ENCODE data around the gene LHPP. TPM values are rescaled to one million over a fixed set of nuclear protein-coding genes. Genes with fewer than 3 reads are reported as not detected.

Gene LHPP
- total RNA-seq, 4 donors from 2014 or later, result 8.7 to 19.9 (median 15.5) TPM

DNA sequence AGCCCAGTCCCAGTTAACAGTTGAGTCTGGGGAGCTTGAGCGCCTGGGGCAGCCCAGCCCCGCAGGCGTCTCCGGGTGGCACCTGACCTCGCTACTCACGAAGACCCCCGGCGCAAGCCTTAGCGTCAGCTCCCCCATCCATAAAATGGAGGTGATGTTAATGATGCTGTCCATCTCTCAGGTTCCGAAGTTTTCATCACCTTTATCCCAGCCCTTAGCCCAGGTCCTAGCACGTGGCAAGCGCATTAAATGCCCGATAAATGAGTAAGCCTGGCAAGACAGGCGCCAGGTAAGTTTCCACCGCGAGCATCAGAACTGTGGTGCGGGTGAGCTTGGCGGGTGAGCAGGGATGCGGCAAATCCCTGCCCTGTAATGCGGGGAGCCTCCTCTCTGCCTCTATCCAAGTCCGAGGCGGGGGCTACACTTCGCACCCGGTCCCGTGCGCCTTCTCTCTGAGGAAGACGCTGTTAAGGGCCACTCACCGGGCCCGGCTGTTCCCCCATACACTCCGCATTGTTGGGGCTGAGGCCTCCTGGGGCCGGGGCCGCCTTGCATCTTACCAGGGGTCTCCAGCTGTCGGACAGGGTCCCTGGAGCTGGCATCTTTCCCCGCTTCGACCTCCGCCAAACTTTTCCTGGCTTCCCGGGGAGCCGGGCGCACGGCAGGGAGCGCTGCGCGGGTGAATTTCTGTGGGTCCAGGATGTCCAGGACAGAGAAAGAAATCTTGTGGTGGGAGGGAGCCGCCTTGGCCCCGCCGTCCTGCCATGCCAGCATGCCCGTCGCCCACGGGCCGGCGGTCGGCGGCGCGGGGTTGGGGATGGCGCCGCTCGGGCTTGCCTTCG is 12.2 kb upstream of the LHPP start:
- H3K4me3 ChIP-seq (ENCODE audit: low read depth, poor library complexity, severe bottlenecking), result no peak overlapping the region
- TF ChIP-seq, protein P1, sequence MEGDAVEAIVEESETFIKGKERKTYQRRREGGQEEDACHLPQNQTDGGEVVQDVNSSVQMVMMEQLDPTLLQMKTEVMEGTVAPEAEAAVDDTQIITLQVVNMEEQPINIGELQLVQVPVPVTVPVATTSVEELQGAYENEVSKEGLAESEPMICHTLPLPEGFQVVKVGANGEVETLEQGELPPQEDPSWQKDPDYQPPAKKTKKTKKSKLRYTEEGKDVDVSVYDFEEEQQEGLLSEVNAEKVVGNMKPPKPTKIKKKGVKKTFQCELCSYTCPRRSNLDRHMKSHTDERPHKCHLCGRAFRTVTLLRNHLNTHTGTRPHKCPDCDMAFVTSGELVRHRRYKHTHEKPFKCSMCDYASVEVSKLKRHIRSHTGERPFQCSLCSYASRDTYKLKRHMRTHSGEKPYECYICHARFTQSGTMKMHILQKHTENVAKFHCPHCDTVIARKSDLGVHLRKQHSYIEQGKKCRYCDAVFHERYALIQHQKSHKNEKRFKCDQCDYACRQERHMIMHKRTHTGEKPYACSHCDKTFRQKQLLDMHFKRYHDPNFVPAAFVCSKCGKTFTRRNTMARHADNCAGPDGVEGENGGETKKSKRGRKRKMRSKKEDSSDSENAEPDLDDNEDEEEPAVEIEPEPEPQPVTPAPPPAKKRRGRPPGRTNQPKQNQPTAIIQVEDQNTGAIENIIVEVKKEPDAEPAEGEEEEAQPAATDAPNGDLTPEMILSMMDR (IDR thresholded peaks at IDR 0.05), result no peak
- no peak for TF ChIP-seq POLR2A (IDR thresholded peaks at IDR 0.05)
- no peak for DNase-seq (ENCODE audit: low spot score in 2 of 2)
- intact Hi-C loops (cut with DNase I; ENCODE audit: low total_unique reads), result no loop called here
- 2 to 3% methylated on average over 18 to 49 of the region's 59 CpGs for WGBS, 2 donors

DNA sequence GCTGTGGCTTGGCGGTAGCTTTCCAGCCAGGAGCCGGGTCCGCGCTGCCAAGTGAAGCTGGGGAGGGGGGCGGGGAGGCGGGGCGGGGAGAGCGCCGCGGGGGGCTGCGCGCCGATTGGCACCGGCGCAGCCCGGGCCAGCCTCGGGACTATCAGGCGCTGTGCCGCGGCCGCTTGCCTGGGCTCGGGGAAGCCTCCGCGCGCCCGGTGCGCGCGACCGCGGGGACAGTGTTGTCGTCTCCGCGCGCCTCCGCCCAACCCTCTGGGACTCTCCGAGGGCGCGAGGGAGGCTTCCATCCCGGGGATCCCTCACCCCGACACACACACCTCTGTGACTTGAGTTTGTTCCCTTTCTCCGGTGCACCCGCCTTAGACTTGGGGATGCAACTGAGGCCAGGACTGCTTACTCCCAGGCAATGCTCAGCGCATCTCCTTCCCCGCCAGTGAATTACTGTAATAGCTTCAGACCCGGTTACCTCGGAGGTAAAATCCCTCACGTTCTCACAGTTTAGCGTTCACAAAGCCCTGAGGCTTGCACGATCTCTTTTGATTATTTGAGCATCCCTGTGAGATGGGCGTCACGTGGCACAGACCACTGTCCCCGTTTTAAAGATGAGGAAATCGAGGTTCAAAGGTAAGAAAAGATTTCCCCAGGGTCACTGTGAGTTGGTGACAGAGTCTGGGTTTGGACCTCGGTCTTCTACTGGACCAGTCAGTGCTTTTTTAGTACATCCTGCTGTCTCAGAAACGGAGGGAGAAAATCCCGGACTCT is 11.4 kb upstream of the LHPP start, which contains the start of gene NKX1-2:
TSS of gene NKX1-2 (minus strand) at position 24 of the 771 bp plus-strand sequence. CDS start 92 bp downstream, outside the sequence.
- 6 to 9% methylated on average over 23 to 38 of the region's 57 CpGs for WGBS, 2 donors
- TF ChIP-seq POLR2A (IDR thresholded peaks at IDR 0.05), result no peak
- TF ChIP-seq, protein P1 (IDR thresholded peaks at IDR 0.05), result no peak
- no peak for DNase-seq (ENCODE audit: low spot score in 2 of 2)
- H3K4me3 ChIP-seq (ENCODE audit: low read depth, poor library complexity, severe bottlenecking), result no peak within 1 kb of the TSS
- intact Hi-C loops (cut with DNase I; ENCODE audit: low total_unique reads), result no loop called here

DNA sequence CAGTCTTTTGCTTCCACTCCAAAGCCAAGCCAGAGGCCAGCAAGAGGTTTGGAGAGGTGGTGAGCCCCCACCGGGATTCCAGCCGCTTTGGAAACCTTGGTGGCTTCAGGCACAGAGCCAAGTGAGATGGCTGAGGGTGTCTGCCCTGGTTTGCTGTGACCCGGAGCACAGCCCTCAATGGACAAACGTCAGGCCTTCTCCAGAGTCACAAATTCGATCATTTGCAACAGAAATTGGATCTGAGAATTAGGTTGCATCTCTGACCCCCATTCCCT is 10.9 kb upstream of the LHPP start:
- WGBS, 2 donors, result 25 to 38% methylated on average over 5 of the region's 5 CpGs
- intact Hi-C loops (cut with DNase I; ENCODE audit: low total_unique reads), result no loop called here
- no peak overlapping the region for H3K4me3 ChIP-seq (ENCODE audit: low read depth, poor library complexity, severe bottlenecking)
- no peak for DNase-seq (ENCODE audit: low spot score in 2 of 2)
- TF ChIP-seq, protein P1 (IDR thresholded peaks at IDR 0.05), result no peak
- no peak for TF ChIP-seq POLR2A (IDR thresholded peaks at IDR 0.05)

DNA sequence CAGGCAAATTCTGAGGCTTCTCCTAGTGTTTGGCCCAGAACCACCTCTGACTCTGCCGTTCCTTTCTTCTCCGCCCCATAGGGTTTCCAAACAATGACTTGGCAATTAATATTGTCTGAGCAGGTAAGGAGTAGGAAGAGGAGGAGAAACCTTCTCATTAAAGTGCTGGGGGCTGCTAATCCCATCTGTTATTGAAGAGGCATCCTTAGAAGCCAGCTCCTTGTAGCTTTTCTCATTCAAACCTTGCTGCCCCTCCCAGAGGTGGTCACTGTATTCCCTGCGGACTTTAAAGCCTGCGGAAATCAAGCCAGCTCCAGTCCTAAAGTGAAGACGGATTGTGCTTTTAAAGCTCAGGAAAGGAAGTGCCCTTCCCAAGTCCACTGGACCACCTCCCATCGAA is 10.3 kb upstream of the LHPP start:
- 42 to 56% methylated on average over 6 of the region's 6 CpGs for WGBS, 2 donors
- TF ChIP-seq, protein P1 (IDR thresholded peaks at IDR 0.05), result no peak
- TF ChIP-seq POLR2A (IDR thresholded peaks at IDR 0.05), result no peak
- no peak overlapping the region for H3K4me3 ChIP-seq (ENCODE audit: low read depth, poor library complexity, severe bottlenecking)
- DNase-seq (ENCODE audit: low spot score in 2 of 2), result no peak
- intact Hi-C loops (cut with DNase I; ENCODE audit: low total_unique reads), result no loop called here

DNA sequence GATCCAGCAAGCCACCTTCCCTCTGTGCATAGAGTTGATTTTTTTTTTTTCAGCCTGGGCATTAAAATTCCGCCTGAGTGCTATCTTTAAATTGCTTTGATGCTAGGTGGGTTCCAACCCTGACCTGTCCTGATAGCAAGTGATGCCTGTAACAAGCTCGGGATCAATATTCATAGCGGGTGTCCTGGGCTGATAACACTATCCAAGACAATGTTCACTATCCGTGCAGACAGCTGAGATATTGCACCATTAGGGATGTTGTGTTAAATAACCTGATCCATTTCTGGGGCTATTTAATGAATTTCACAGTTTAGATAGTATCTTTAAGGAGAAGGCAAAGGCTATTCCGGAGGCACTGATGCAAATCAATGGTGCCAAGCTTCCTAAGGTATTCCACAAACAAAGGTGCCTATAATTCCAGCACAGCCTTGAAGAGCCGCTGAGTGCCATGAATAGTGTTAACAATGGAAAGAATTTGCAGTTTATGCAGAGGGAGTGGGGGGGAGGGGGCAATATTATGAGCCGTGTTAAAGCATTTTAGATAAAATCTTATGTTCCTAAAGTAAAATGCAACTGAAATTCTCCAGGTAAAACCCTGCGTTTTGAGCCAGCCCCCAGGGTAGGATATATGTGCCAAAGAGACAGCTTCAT is 7.5 kb upstream of the LHPP start:
- H3K4me3 ChIP-seq (ENCODE audit: low read depth, poor library complexity, severe bottlenecking), result no peak overlapping the region
- no peak for TF ChIP-seq POLR2A (IDR thresholded peaks at IDR 0.05)
- TF ChIP-seq, protein P1 (IDR thresholded peaks at IDR 0.05), result no peak
- intact Hi-C loops (cut with DNase I; ENCODE audit: low total_unique reads), result no loop called here
- WGBS, 2 donors, result 42 to 44% methylated on average over 8 of the region's 8 CpGs
- DNase-seq (ENCODE audit: low spot score in 2 of 2), result no peak
